Spleen (tissue), 11 donors: Measurements from ENCODE around the gene EIF1AD. TPM values are rescaled to one million over a fixed set of nuclear protein-coding genes. Genes with fewer than 3 reads are reported as not detected.

Source experiments
- DNase-seq: peaks from one replicate; pipeline ENCODE4 v3.0.0-alpha.2; 2020
- H3K27ac ChIP-seq, 8 donors: fragments of 200-600 bp; sonication (generic) in 7 of 8; 1 replicate in 4 of 8; 2 replicates in 4 of 8; pipeline versions ENCODE4 v1.5.0 to v1.8.0; 2016 to 2021; ENCODE audit warnings: inconsistent platforms in 4 of 8, mild to moderate bottlenecking in 4 of 8, moderate library complexity in 1 of 8
- H3K27me3 ChIP-seq, 7 donors: fragments of 200-600 bp; sonication (generic) in 6 of 7; replicated peaks in 1 of 7; 1 replicate in 4 of 7; 2 replicates in 3 of 7; pipeline versions ENCODE4 v1.5.0 to v1.8.0; 2016 to 2021; ENCODE audit warnings: inconsistent platforms in 3 of 7, mild to moderate bottlenecking in 1 of 7
- H3K36me3 ChIP-seq, 6 donors: fragments of 200-600 bp; sonication (generic) in 5 of 6; 1 replicate in 4 of 6; 2 replicates in 2 of 6; pipeline versions ENCODE4 v1.5.0 to v1.8.0; 2016 to 2021; ENCODE audit warnings: inconsistent platforms in 2 of 6
- H3K4me1 ChIP-seq, 6 donors: fragments of 200-600 bp; sonication (generic) in 5 of 6; 1 replicate in 3 of 6; 2 replicates in 3 of 6; pipeline versions ENCODE4 v1.5.0 to v1.8.0; 2016 to 2021; ENCODE audit warnings: inconsistent platforms in 3 of 6
- H3K4me3 ChIP-seq, 8 donors: fragments of 200-600 bp; sonication (generic) in 7 of 8; 1 replicate in 4 of 8; 2 replicates in 4 of 8; pipeline versions ENCODE4 v1.5.0 to v1.8.0; 2016 to 2021; ENCODE audit warnings: inconsistent platforms in 4 of 8, mild to moderate bottlenecking in 4 of 8, moderate library complexity in 2 of 8
- H3K9me3 ChIP-seq, 8 donors: fragments of 200-600 bp; sonication (generic) in 7 of 8; 1 replicate in 4 of 8; 2 replicates in 4 of 8; pipeline versions ENCODE4 v1.5.0 to v1.8.0; 2016 to 2021; ENCODE audit warnings: inconsistent platforms in 4 of 8
- POLR2A ChIP-seq, 3 donors: fragments of 450-650 bp; IDR thresholded peaks; one replicate each; pipeline ENCODE4 v1.5.1; 2017; ENCODE audit warnings: antibody characterized with exemption in 3 of 3, mild to moderate bottlenecking in 1 of 3
- POLR2AphosphoS5 ChIP-seq, 3 donors: sonication (generic); formaldehyde crosslinking; IDR thresholded peaks; one replicate each; pipeline ENCODE4 v1.5.1; 2017; ENCODE audit warnings: antibody characterized with exemption in 3 of 3
- WGBS, 5 donors: extraction: QIAGEN DNeasy Blood & Tissue Kit in 3 of 5; methylation state at CpG; one replicate each; pipeline versions ENCODE4 v1.1.5 to v1.1.7; 2013 to 2018; 5-methylcytosine and 5-hydroxymethylcytosine counted together
- intact Hi-C: fragments of 100-400 bp; cut with DNase I; formaldehyde crosslinking; loops from one replicate; pipeline ENCODE4 v1.15.0; 2023; ENCODE audit warnings: low total_unique reads
- polyA plus RNA-seq, 3 donors: library from polyadenylated mRNA; stranded (reverse); fragments of 200-250 nt; gene quantifications; one replicate each; pipeline ENCODE4 v1.2.1, GENCODE V29; 2013
- total RNA-seq, 7 donors: library from RNA; depleted of rRNA in 3 of 7; stranded (reverse); fragments of >200 nt in 3 of 7; fragmentation: NEBNext Ultra II Directional in 4 of 7; extraction: Animal tissue kit (Norgen Biotek cat#: 25700) in 4 of 7; gene quantifications; one replicate each; pipeline versions ENCODE4 v1.1.0 to v1.2.1, GENCODE V29; 2016 to 2021
- TF ChIP-seq, protein P1 (sequence below), 11 experiments: fragments of 200-600 bp in 7 of 11; fragments of 450-650 bp in 4 of 11; sonication (generic) in 4 of 11; IDR thresholded peaks in 8 of 11; conservative IDR thresholded peaks in 3 of 11; 1 replicate in 7 of 11; 2 replicates in 4 of 11; pipeline versions ENCODE4 v1.4.0 to v1.8.0; 2016 to 2021; ENCODE audit warnings: antibody characterized with exemption in 11 of 11, inconsistent platforms in 4 of 11, mild to moderate bottlenecking in 1 of 11
- donor health status: healthy with polysubstance abuse.
- donor health status: DM: no; HTN: no; CAD: no; lungs with moderate emphysema.
- donor health status: DM: no; HTN: no; CAD: no.
- donor health status: Bipolar disorder and iron deficiency.
- donor health status: healthy.
- donor health status: DM: no; HTN: no; CAD: no.
- donor health status: DM: yes; HTN: yes; CAD: no.

The EIF1AD gene
- total and polyA plus RNA-seq, 10 donors = 14.3 to 39.2 (median 29.5) TPM

GRCh38 chr11:65997286-65997685 is 4.7 kb downstream of the EIF1AD start:
- no peaks in the 10 kb centered on the region for H3K9me3 ChIP-seq
- DNase-seq = no peak
- peaks cover 0 to 63% (median 45%) of the 10 kb centered on the region in 6 donors for H3K36me3 ChIP-seq
- no peak overlapping the region for H3K27ac ChIP-seq
- intact Hi-C loops = loop anchor here (10.0 kb wide), 1 partner anchor 282 kb away; the partner anchor contains the start of gene KAT5
- no peaks in the 10 kb centered on the region for H3K27me3 ChIP-seq
- WGBS, 5 donors = 79 to 95% (median 83%) methylated on average over 2 of the region's 2 CpGs
- no peak overlapping the region for H3K4me3 ChIP-seq
- TF ChIP-seq POLR2A (IDR thresholded peaks at IDR 0.05) = no peak
- TF ChIP-seq, protein P1, sequence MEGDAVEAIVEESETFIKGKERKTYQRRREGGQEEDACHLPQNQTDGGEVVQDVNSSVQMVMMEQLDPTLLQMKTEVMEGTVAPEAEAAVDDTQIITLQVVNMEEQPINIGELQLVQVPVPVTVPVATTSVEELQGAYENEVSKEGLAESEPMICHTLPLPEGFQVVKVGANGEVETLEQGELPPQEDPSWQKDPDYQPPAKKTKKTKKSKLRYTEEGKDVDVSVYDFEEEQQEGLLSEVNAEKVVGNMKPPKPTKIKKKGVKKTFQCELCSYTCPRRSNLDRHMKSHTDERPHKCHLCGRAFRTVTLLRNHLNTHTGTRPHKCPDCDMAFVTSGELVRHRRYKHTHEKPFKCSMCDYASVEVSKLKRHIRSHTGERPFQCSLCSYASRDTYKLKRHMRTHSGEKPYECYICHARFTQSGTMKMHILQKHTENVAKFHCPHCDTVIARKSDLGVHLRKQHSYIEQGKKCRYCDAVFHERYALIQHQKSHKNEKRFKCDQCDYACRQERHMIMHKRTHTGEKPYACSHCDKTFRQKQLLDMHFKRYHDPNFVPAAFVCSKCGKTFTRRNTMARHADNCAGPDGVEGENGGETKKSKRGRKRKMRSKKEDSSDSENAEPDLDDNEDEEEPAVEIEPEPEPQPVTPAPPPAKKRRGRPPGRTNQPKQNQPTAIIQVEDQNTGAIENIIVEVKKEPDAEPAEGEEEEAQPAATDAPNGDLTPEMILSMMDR (IDR thresholded peaks at IDR 0.05 in 8 of 11, conservative IDR thresholded peaks at IDR 0.05 in 3 of 11) = no peak
- TF ChIP-seq POLR2AphosphoS5 (IDR thresholded peaks at IDR 0.05) = no peak
- H3K4me1 ChIP-seq = peaks cover 4 to 31% (median 20%) of the 10 kb centered on the region in 6 donors

- intact Hi-C loops = loop anchor here (10.0 kb wide), 1 partner anchor 277 kb away; the partner anchor contains the start of gene KAT5
- WGBS, 5 donors = 90 to 93% (median 91%) methylated on average over 5 of the region's 5 CpGs
- TF ChIP-seq, protein P1 (IDR thresholded peaks at IDR 0.05 in 8 of 11, conservative IDR thresholded peaks at IDR 0.05 in 3 of 11) = no peak
- TF ChIP-seq POLR2A (IDR thresholded peaks at IDR 0.05) (no peak), POLR2AphosphoS5 (IDR thresholded peaks at IDR 0.05) (no peak)
- peaks cover 0 to 14% (median 8%) of the 10 kb centered on the region in 6 donors for H3K4me1 ChIP-seq
- H3K4me3 ChIP-seq = no peak overlapping the region
- peaks cover 0 to 33% (median 11%) of the 10 kb centered on the region in 6 donors for H3K36me3 ChIP-seq
- no peak overlapping the region for H3K27ac ChIP-seq
- H3K9me3 ChIP-seq = no peaks in the 10 kb centered on the region
- DNase-seq = no peak
- H3K27me3 ChIP-seq = no peaks in the 10 kb centered on the region
Observed at GRCh38 chr11:65992056-65992455, 9.9 kb downstream of the EIF1AD start.

DNA sequence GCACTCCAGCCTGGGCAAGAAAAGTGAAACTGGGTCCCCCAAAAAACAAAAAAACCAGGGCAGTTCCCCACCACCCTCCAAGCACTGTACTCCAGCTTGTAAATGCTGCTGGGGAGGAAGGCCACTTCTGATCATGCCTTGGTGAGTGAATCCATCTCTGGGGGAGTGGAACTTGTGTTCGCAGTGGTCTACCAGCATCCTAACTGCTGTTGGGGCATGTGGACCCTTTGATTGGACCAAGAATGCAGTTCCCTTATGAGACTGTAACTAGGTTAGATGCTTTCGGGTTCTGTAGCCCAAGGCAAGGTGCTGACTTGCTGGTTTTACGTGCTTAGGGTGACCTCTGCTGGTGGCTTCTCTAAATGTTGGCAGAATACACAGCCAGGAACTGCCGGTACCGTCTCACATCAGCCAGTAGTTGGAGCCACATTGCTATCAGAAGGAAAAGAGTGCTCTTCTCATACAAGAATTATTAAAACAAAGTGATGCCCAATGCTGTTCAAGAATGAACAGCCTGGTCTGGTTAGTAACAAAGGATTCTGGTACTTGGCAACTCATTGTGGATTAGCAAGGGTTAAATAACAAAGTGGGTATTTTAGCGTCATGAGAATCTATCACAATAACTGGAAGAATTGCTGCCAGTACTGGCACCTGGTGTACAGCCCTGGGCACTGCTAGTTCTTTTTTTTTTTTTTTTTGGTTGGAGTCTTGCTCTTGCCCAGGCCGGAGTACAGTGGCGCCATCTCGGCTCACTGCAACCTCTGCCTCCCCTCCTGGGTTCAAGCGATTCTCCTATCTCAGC is 13.0 kb downstream of the EIF1AD start:
- intact Hi-C loops = loop anchor here (5.0 kb wide), 1 partner anchor 102 kb away; the partner anchor contains the start of gene FIBP
- peak; percentile 89 for DNase-seq
- TF ChIP-seq POLR2A (IDR thresholded peaks at IDR 0.05) (no peak), POLR2AphosphoS5 (IDR thresholded peaks at IDR 0.05) (peak in 1 of 3 donors; percentile 83)
- TF ChIP-seq, protein P1 (IDR thresholded peaks at IDR 0.05 in 8 of 11, conservative IDR thresholded peaks at IDR 0.05 in 3 of 11) = peak; percentile 87 to 99 (median 98)
- no peak overlapping the region for H3K4me3 ChIP-seq
- H3K36me3 ChIP-seq = peaks cover 0 to 10% (median 0%) of the 10 kb centered on the region in 6 donors
- peaks cover 0 to 14% (median 9%) of the 10 kb centered on the region in 6 donors for H3K4me1 ChIP-seq
- no peaks in the 10 kb centered on the region for H3K9me3 ChIP-seq
- no peaks in the 10 kb centered on the region for H3K27me3 ChIP-seq
- WGBS, 5 donors = 12 to 20% (median 16%) methylated on average over 10 of the region's 10 CpGs
- peak overlapping the region in 6 of 8 donors; percentile 4 to 54 (median 44) for H3K27ac ChIP-seq

GRCh38 chr11:65987336-65987735 is 14.6 kb downstream of the EIF1AD start:
- WGBS, 5 donors = 85 to 92% (median 86%) methylated on average over 9 of the region's 9 CpGs
- peaks cover 0 to 25% (median 12%) of the 10 kb centered on the region in 6 donors for H3K4me1 ChIP-seq
- intact Hi-C loops = loop anchor here (5.0 kb wide), 1 partner anchor 100 kb away; the partner anchor contains the start of gene FIBP
- TF ChIP-seq POLR2AphosphoS5 (IDR thresholded peaks at IDR 0.05) (no peak), POLR2A (IDR thresholded peaks at IDR 0.05) (no peak)
- TF ChIP-seq, protein P1 (IDR thresholded peaks at IDR 0.05 in 8 of 11, conservative IDR thresholded peaks at IDR 0.05 in 3 of 11) = no peak
- no peak overlapping the region for H3K27ac ChIP-seq
- H3K27me3 ChIP-seq = no peaks in the 10 kb centered on the region
- peaks cover 0 to 5% (median 0%) of the 10 kb centered on the region in 6 donors for H3K36me3 ChIP-seq
- DNase-seq = no peak
- H3K9me3 ChIP-seq = no peaks in the 10 kb centered on the region
- H3K4me3 ChIP-seq = no peak overlapping the region
